AG08396 (cell line): ENCODE results near the gene CSMD2.
"Not testable (repeated sequence)": the region's sequence is repeated elsewhere in the genome, so short reads cannot be mapped to it uniquely, and the experiment has no call there.

ENCODE experiments used
- DNase-seq: peaks from one replicate; pipeline ENCODE4 v3.0.0; 2012; ENCODE audit warnings: low spot score, mixed read lengths

Gene CSMD2

DNA sequence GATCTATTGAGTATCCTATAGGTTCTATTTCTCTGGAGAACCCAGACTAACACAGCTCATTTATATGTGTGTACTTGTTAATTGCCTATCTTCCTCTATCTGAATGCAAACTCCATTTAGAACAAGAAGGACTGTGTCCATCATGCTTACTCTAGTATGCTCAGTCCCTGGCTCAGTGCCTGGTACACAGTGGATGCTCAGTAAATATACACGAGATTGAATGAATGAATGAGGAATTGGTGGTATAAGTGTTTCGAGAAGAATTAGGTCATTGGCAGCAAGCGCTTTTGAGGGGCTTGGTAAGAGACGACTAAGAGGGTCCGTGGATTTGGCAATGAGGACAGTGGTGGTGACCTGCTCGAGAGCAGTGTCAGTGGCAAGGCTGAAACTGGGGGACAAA is 112.5 kb downstream of the CSMD2 start:
- DNase-seq, result no peak

GRCh38 chr1:34050709-34051485 is 114.1 kb downstream of the CSMD2 start:
- no peak for DNase-seq

GRCh38 chr1:34049994-34050393 is 115.0 kb downstream of the CSMD2 start:
- DNase-seq, result no peak

GRCh38 chr1:34049477-34049876 is 115.6 kb downstream of the CSMD2 start:
- no peak for DNase-seq

DNA sequence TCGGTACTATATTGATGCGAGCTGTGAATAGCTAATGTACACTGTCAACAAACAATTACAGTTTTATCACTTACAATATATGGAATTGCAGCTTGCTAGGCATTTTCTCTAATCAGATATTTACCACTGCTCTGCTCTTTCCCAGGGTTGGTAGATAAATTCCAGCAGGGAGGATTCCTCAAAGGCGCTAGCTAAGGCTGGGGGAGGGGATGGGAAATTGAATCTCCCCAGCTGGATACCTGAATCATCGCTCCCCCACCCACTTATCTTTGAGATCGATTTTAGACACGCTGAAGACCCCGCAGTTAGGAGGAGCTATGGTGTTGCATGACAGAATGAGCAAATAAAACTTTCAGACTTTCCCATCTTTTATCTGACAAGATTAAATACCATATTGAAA is 127.2 kb downstream of the CSMD2 start:
- DNase-seq, result no peak

DNA sequence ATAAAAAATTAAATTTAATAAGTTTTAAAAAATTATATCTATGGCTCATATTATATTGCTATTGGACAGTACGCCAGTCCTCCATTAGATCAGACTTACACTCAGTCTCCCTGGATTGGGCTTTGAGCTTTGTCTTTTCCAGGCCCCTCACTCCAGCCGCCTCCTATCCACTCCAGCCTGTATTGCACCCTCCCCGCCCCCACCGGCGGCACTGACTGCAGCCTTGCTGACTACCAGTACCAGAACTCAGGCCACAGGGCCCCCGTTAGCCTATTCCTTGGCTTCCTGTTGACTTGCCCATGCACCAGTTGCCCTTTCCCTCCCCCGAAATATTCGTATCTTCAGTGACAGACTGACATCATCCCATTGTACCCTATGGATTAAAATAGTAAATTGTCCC is 127.9 kb downstream of the CSMD2 start:
- DNase-seq, result no peak

GRCh38 chr1:34034036-34034435 is 131.0 kb downstream of the CSMD2 start:
- no peak for DNase-seq

GRCh38 chr1:34029954-34030353 is 135.1 kb downstream of the CSMD2 start:
- no peak for DNase-seq

GRCh38 chr1:34029515-34029914 is 135.5 kb downstream of the CSMD2 start:
- no peak for DNase-seq

- no peak for DNase-seq
These were observed 136.5 kb downstream of the CSMD2 start for GRCh38 chr1:34028381-34029055.

- DNase-seq, result no peak
These were observed 139.4 kb downstream of the CSMD2 start for GRCh38 chr1:34025675-34026074.

DNA sequence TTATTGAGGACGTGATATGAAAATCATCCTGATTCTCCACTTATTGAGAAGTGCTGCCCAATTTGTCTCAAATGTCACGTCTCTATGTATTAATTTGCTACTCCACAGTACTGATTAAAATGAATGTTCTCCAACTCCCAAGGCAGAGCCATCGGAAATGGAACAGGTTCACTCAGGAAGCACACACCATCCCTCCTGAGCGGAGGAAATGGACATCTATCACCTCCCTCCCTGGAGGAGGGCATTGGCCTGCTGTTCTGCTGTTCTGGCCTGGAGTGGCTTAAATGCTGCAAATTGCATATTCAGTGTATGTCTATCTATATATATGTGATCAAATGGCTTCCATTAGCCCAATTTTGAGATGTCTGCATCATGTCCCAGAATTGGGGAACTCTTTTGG is 140.5 kb downstream of the CSMD2 start:
- DNase-seq, result no peak

- no peak for DNase-seq
These were observed 145.1 kb downstream of the CSMD2 start for GRCh38 chr1:34019741-34020552.

DNA sequence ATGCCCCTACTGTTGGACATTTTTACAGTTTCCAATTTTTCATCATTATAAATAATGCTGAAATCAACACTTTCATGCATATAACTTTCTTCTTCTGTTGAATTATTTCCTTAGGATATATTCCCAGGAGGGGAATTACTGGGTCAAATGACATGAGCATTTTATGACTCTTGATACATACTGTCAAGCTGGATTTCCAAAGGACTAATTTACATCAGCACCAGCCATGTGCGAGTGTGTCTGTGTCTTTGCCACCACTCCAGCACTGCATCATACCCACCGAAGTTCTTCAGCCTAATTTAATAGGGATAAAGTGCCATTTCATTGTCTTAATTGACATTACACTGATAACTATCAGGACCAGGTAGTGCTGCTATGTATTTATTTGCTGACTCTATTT is 146.7 kb downstream of the CSMD2 start:
- no peak for DNase-seq

DNA sequence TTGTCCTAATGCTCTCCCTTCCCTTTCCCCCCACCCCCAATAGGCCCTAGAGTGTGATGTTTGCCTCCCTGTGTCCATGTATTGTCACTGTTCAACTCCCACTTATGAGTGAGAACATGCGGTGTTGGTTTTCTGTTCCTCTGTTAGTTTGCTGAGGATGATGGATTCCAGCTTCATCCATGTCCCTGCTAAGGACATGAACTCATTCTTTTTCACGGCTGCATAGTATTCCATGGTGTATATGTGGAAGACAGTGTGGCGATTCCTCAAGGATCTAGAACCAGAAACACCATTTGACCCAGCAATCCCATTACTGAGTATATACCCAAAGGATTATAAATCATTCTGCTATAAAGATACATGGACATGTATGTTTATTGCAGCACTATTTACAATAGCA is 148.7 kb downstream of the CSMD2 start:
- not testable (repeated sequence) for DNase-seq

DNA sequence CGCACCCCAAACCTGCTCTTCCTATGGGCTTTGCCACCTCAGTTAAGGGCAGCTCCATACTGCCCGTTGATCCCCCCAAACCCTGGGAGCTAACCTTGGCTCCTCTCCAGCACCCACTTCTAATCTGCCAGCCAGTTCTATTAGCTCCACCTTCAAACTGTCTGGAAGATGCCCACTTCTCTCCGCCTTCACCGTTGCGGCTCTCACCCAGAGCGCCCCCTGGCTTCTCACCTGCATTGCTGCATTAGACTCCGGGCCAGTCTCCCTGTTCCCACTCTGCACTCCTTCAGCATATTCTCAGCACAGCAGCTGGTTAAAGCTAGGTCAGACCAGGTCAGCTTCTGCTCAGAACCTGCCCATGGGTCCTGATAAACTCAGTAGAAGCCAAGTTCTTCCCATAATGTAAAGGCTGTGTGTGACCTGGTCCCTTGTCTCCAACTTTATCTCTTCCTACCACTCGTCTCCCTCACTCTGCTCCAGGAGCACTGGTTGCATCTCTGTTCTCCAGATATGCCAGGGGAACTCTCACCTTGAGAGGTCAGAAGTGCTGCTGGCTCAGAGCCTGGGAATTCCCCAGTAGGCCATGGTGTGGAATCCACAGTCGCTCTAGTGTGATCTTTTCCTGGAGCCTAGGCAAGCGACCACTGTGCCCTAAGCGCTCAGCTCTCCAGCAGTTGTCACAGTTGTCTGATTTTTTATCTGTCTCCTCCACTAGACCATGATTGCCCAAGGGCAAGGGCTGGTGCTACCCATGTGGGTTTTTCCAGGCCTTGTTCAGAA is 150.9 kb downstream of the CSMD2 start:
- peak; percentile 57 for DNase-seq

DNA sequence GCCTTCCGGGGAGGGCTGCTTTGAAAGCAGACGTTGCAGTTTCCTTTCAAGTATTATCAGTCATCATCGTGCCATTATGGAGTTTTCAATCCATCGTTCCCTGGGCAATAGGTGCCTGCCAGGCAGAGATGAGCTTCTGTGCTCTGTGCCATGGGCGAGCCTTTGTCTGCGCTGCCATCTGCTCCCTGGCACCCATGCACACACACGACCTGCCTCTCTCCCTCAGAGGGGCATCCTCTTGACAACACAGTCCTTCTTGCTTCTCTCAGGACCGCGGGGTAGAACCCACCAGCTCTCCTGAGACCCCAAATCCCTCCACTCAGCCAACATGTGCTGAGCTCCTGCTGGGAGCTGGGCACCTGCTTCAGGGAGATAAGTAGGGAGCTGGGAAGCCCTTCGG is 151.9 kb downstream of the CSMD2 start:
- DNase-seq, result no peak

- no peak for DNase-seq
These were observed 155.6 kb downstream of the CSMD2 start for GRCh38 chr1:34009340-34009985.

- DNase-seq, result no peak
These were observed 157.3 kb downstream of the CSMD2 start for GRCh38 chr1:34007760-34008159.

DNA sequence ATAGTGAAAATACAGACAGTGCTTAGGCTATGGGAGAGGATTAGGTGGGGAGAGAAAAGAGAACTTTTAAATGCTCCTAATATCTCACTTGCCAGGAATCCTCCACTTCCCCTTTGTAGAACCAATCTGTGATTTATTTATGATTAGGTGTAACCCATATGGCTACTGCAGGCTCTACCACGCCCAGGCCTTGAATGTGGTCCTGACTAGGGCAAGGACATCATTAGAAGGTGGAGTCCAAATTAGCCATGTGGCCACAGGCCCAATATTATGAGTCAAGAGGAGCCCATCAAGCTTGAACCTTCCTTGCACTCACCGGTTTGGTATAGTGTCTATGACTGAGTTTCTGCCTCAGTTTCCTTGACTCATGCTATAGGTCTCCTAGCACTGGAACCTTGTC is 159.7 kb downstream of the CSMD2 start:
- DNase-seq, result no peak

- no peak for DNase-seq
These were observed 162.2 kb downstream of the CSMD2 start for GRCh38 chr1:34002810-34003209.
